Ureter (tissue), 1 donor: ENCODE results near the gene UXS1. TPM values are rescaled to one million over a fixed set of nuclear protein-coding genes. Genes with fewer than 3 reads are reported as not detected.
"Not testable (repeated sequence)": the region's sequence is repeated elsewhere in the genome, so short reads cannot be mapped to it uniquely, and the experiment has no call there.

Experiments
- DNase-seq: peaks from one replicate; pipeline ENCODE4 v3.0.0-alpha.2; 2020; ENCODE audit warnings: low spot score
- total RNA-seq: library from RNA; stranded (reverse); gene quantifications from one replicate; pipeline ENCODE4 v1.2.4, GENCODE V29; 2023
- donor health status: DM: yes; HTN: yes; CAD: no.

The UXS1 gene
- 62.2 TPM for total RNA-seq

GRCh38 chr2:106193977-106194778 is at the start of gene UXS1:
Gene UXS1, minus strand, starts transcription at chr2:106194301. Its CDS starts 60 bp downstream, at chr2:106194241.
- peak; percentile 99 for DNase-seq

GRCh38 chr2:106239491-106239890 is 45.4 kb upstream of the UXS1 start:
- not testable (repeated sequence) for DNase-seq

- not testable (repeated sequence) for DNase-seq
Measured at GRCh38 chr2:106235392-106235791, 41.3 kb upstream of the UXS1 start.

GRCh38 chr2:106233350-106233706 is 39.2 kb upstream of the UXS1 start:
- no peak for DNase-seq

GRCh38 chr2:106232638-106233349 is 38.7 kb upstream of the UXS1 start:
- no peak for DNase-seq

- no peak for DNase-seq
Measured at GRCh38 chr2:106223347-106223746, 29.2 kb upstream of the UXS1 start.

GRCh38 chr2:106222057-106222456 is 28.0 kb upstream of the UXS1 start:
- DNase-seq = not testable (repeated sequence)

GRCh38 chr2:106219813-106220212 is 25.7 kb upstream of the UXS1 start:
- no peak for DNase-seq

GRCh38 chr2:106219157-106219556 is 25.1 kb upstream of the UXS1 start:
- DNase-seq = not testable (repeated sequence)

GRCh38 chr2:106208874-106209273 is 14.8 kb upstream of the UXS1 start:
- no peak for DNase-seq

GRCh38 chr2:106208399-106208798 is 14.3 kb upstream of the UXS1 start:
- no peak for DNase-seq

GRCh38 chr2:106207246-106207645 is 13.1 kb upstream of the UXS1 start:
- DNase-seq = no peak

- DNase-seq = no peak
Measured at GRCh38 chr2:106205488-106205887, 11.4 kb upstream of the UXS1 start.

- not testable (repeated sequence) for DNase-seq
Measured at GRCh38 chr2:106204551-106204950, 10.4 kb upstream of the UXS1 start.

GRCh38 chr2:106201661-106202060 is 7.6 kb upstream of the UXS1 start:
- no peak for DNase-seq

- DNase-seq = no peak
Measured at GRCh38 chr2:106197878-106198277, 3.8 kb upstream of the UXS1 start.

- no peak for DNase-seq
Measured at GRCh38 chr2:106195981-106196380, 1.9 kb upstream of the UXS1 start.

GRCh38 chr2:106195456-106195855 is 1.4 kb upstream of the UXS1 start:
- DNase-seq = no peak

- no peak for DNase-seq
Measured at GRCh38 chr2:106193690-106193976, 468 bp downstream of the UXS1 start.

- peak; percentile 54 for DNase-seq
Measured at GRCh38 chr2:106192752-106193689, 1.1 kb downstream of the UXS1 start.

GRCh38 chr2:106191511-106192016 is 2.5 kb downstream of the UXS1 start:
- no peak for DNase-seq
